Measurements from ENCODE around the gene HSBP1L1. TPM values are rescaled to one million over a fixed set of nuclear protein-coding genes. Genes with fewer than 3 reads are reported as not detected.

The HSBP1L1 gene
- total RNA-seq, 1 experiment from 2014 or later: 49.4 TPM

- H3K27ac Mint-ChIP-seq (ENCODE audit: low read depth, unreplicated experiment): no peak overlapping the region
- no peak overlapping the region for H3K4me3 Mint-ChIP-seq (ENCODE audit: unreplicated experiment)
- ChIA-PET POLR2A (no interaction called here), CTCF (interaction anchor here (0.6 to 2.2 kb wide), 3 partner anchors 12 to 83 kb away, joined by 3 to 7 read pairs (median 3); no protein-coding TSS in a partner anchor)
- DNase-seq (ENCODE audit: unreplicated experiment): no peak
- BruUV-seq (replicated peaks): no TSS peak
- no peaks in the 10 kb centered on the region for H3K4me1 Mint-ChIP-seq (ENCODE audit: insufficient read depth, unreplicated experiment)
- H3K27me3 Mint-ChIP-seq (ENCODE audit: insufficient read depth, unreplicated experiment): no peaks in the 10 kb centered on the region
- peaks cover 18% of the 10 kb centered on the region for H3K9me3 Mint-ChIP-seq (ENCODE audit: unreplicated experiment)
- intact Hi-C loops (cut with micrococcal nuclease): no loop called here
- no peak for TF ChIP-seq CTCF (IDR thresholded peaks at IDR 0.05; ENCODE audit: unreplicated experiment)
- peaks cover 32% of the 10 kb centered on the region for H3K36me3 Mint-ChIP-seq (ENCODE audit: insufficient read depth, unreplicated experiment)
Measured at GRCh38 chr18:79927607-79928562, 36.6 kb upstream of the HSBP1L1 start.

- peaks cover 37% of the 10 kb centered on the region for H3K36me3 Mint-ChIP-seq (ENCODE audit: insufficient read depth, unreplicated experiment)
- no peak overlapping the region for H3K27ac Mint-ChIP-seq (ENCODE audit: low read depth, unreplicated experiment)
- H3K4me1 Mint-ChIP-seq (ENCODE audit: insufficient read depth, unreplicated experiment): no peaks in the 10 kb centered on the region
- H3K9me3 Mint-ChIP-seq (ENCODE audit: unreplicated experiment): peaks cover 25% of the 10 kb centered on the region
- ChIA-PET POLR2A (no interaction called here), CTCF (interaction anchor here (0.6 to 2.2 kb wide), 3 partner anchors 11 to 83 kb away, joined by 3 to 7 read pairs (median 3); no protein-coding TSS in a partner anchor)
- no peak for TF ChIP-seq CTCF (IDR thresholded peaks at IDR 0.05; ENCODE audit: unreplicated experiment)
- no peaks in the 10 kb centered on the region for H3K27me3 Mint-ChIP-seq (ENCODE audit: insufficient read depth, unreplicated experiment)
- BruUV-seq (replicated peaks): no TSS peak
- no peak for DNase-seq (ENCODE audit: unreplicated experiment)
- intact Hi-C loops (cut with micrococcal nuclease): no loop called here
- no peak overlapping the region for H3K4me3 Mint-ChIP-seq (ENCODE audit: unreplicated experiment)
Measured at GRCh38 chr18:79928563-79928960, 35.9 kb upstream of the HSBP1L1 start.

- POLR2A ChIA-PET: no interaction called here
- CTCF ChIA-PET: interaction anchor here (2.2 kb wide), 1 partner anchor 10 kb away, joined by 7 read pairs; no protein-coding TSS in a partner anchor
- intact Hi-C loops (cut with micrococcal nuclease): no loop called here
- no peak for TF ChIP-seq CTCF (IDR thresholded peaks at IDR 0.05; ENCODE audit: unreplicated experiment)
- Mint-ChIP-seq H3K9me3 (ENCODE audit: unreplicated experiment) (peaks cover 30% of the 10 kb centered on the region), H3K36me3 (ENCODE audit: insufficient read depth, unreplicated experiment) (peaks cover 36% of the 10 kb centered on the region), H3K27me3 (ENCODE audit: insufficient read depth, unreplicated experiment) (no peaks in the 10 kb centered on the region), H3K27ac (ENCODE audit: low read depth, unreplicated experiment) (no peak overlapping the region), H3K4me3 (ENCODE audit: unreplicated experiment) (no peak overlapping the region), H3K4me1 (ENCODE audit: insufficient read depth, unreplicated experiment) (no peaks in the 10 kb centered on the region)
- DNase-seq (ENCODE audit: unreplicated experiment): no peak
- BruUV-seq (replicated peaks): no TSS peak
Measured at GRCh38 chr18:79930020-79930642, 34.3 kb upstream of the HSBP1L1 start.

- H3K27me3 Mint-ChIP-seq (ENCODE audit: insufficient read depth, unreplicated experiment): no peaks in the 10 kb centered on the region
- no peak for TF ChIP-seq CTCF (IDR thresholded peaks at IDR 0.05; ENCODE audit: unreplicated experiment)
- CTCF ChIA-PET: no interaction called here
- H3K36me3 Mint-ChIP-seq (ENCODE audit: insufficient read depth, unreplicated experiment): peaks cover 33% of the 10 kb centered on the region
- H3K4me1 Mint-ChIP-seq (ENCODE audit: insufficient read depth, unreplicated experiment): no peaks in the 10 kb centered on the region
- H3K4me3 Mint-ChIP-seq (ENCODE audit: unreplicated experiment): no peak overlapping the region
- no peak overlapping the region for H3K27ac Mint-ChIP-seq (ENCODE audit: low read depth, unreplicated experiment)
- no TSS peak for BruUV-seq (replicated peaks)
- intact Hi-C loops (cut with micrococcal nuclease): no loop called here
- POLR2A ChIA-PET: no interaction called here
- H3K9me3 Mint-ChIP-seq (ENCODE audit: unreplicated experiment): peaks cover 40% of the 10 kb centered on the region
- DNase-seq (ENCODE audit: unreplicated experiment): no peak
Measured at GRCh38 chr18:79931475-79931874, 33.0 kb upstream of the HSBP1L1 start.

Measured in MCF 10A (cell line).